M059J (cell line): ENCODE measurements around the gene FNDC5. TPM values are rescaled to one million over a fixed set of nuclear protein-coding genes. Genes with fewer than 3 reads are reported as not detected.

Experiments used
- DNase-seq: peaks from one replicate; pipeline ENCODE4 v3.0.0-alpha.2; 2012; ENCODE audit warnings: low read depth
- total RNA-seq: library from RNA; depleted of rRNA; stranded (reverse); fragments of >200 nt; shearing (Covaris generic); gene quantifications from 2 replicates; pipeline ENCODE4 v1.2.3, GENCODE V29; 2014; rRNA removed

The FNDC5 gene
- total RNA-seq, 1 experiment from 2014 or later = 2.9 TPM

- peak; percentile 54 for DNase-seq
Observed at GRCh38 chr1:32816676-32817158, 54.0 kb downstream of the FNDC5 start.

- DNase-seq = peak; percentile 75
Observed at GRCh38 chr1:32813941-32814739, 56.6 kb downstream of the FNDC5 start.

Other genes with a start within 250 kb of the FNDC5 start
- 85.1 and 88.1 TPM in 2 replicates for gene ZBTB8OS, start 220.4 kb downstream of the FNDC5 start, total RNA-seq
- gene RBBP4, start 219.7 kb downstream of the FNDC5 start, total RNA-seq = 182 and 233 TPM in 2 replicates
- 22.3 and 38.2 TPM in 2 replicates for gene SYNC, start 168.1 kb downstream of the FNDC5 start, total RNA-seq
- gene YARS1, start 53.6 kb downstream of the FNDC5 start, total RNA-seq = 83.6 and 87.2 TPM in 2 replicates
- gene S100PBP, start 53.3 kb downstream of the FNDC5 start, total RNA-seq = 20.9 and 30.3 TPM in 2 replicates
- 0.07 TPM in 1 of 2 replicates, not detected in the other for gene HPCA, start 15.6 kb upstream of the FNDC5 start, total RNA-seq
- 68.7 and 94.8 TPM in 2 replicates for gene TMEM54, start 30.5 kb upstream of the FNDC5 start, total RNA-seq
- gene RNF19B, start 93.9 kb upstream of the FNDC5 start, total RNA-seq = 9.0 and 11.9 TPM in 2 replicates
- 255 and 332 TPM in 2 replicates for gene AK2, start 166.0 kb upstream of the FNDC5 start, total RNA-seq
- 0.20 and 2.8 TPM in 2 replicates for gene AZIN2, start 210.2 kb upstream of the FNDC5 start, total RNA-seq